Measurements from ENCODE around the gene MMEL1. TPM values are rescaled to one million over a fixed set of nuclear protein-coding genes. Genes with fewer than 3 reads are reported as not detected.
"Not testable (repeated sequence)": the region's sequence is repeated elsewhere in the genome, so short reads cannot be mapped to it uniquely, and the experiment has no call there.

The MMEL1 gene
- polyA plus RNA-seq, 1 donor, result 0.39 TPM

DNA sequence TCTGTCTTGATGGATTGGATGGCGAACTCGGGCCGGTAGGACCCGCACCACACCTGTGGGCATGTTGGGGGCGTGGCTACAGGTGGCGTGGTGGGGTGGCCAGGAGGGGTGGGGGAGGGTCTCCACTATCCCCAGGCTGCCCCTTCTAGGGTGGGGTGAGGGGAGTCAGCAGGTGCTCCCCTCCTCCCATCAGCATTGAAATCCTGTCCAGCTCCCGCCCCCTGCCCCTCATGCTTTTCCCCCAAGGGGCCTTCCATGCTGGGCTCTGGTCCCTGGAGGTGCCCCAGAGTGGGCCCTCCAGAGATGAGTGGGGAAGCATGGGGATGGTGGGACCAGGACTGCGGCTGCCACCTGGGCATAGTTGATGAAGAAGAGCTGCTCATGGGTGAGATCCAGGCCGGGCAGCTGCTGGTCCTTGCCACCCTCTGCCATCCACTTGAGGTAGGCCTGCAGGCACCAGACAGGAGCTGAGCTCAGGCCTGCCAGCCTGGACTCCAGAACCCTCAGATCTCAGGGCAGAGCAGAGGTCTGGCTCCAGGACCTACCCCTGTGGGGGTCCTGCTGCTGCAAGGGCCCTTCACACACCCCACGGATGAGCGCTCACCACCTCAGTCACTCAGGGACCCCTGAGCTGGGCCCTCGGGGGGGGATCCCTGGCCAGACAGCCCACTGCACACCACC, 41.1 kb downstream of the MMEL1 start:
- no peak for DNase-seq (ENCODE audit: low read depth)

DNA sequence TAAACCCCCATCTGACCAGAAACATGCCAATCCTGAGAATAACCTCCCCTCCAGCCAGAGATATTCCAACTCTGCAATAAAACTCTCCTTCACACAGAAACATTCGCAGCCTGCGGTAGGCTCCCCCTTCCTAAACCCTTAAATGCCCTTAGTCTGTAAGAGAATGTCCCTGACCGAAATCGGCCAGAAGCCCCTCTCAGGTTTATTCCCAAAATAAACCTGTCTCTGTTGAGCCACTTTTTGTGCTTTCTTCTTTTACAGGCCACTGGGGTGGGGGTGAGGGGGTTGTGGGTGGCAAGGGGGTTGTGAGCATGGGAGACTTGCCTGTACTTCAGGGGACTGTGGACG, 41.6 kb downstream of the MMEL1 start:
- no peak for DNase-seq (ENCODE audit: low read depth)

DNA sequence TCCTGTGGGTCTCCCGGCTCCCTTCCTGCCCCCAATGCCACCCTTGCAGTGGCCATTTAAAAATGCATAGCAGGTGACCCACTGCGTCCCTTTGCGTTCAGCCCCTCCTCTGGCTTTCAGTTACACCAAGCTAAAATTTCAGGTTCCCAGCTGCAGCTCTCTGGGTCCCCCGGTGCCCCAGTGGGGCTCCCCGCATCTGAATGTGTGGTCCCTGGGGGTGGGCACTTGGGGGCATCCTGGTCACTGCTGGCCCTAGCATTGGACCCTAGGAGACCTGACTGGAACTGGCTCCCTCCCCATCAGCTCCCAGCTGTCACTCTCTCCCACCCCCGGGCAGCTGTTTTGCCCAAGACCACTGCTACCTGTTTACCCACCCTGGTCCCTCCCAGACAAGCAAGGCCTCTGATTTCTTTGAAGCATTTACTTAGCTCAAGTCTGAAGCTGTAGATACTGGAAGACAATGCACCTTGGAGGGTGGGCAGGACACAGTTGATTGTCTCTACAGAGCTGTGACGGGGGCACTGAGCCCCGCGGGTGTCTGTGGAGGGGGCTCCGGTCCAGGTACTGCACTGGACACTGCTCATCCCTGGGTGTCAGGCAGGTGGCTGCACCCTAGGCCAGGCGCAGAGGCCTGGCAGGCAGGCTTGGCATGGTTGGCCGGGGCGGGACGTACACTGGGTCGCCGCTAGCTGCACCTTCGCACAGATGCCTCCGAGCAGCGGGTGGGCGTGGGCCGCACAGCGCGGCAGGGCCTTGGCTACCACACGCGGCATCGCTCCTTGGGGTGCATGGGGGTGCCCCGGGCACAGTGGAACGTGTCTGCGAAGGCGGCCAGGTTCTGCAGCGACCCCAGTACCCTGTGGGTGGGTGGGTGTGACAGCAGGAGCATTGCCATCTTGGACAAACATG, 42.3 kb downstream of the MMEL1 start:
- no peak for DNase-seq (ENCODE audit: low read depth)

DNA sequence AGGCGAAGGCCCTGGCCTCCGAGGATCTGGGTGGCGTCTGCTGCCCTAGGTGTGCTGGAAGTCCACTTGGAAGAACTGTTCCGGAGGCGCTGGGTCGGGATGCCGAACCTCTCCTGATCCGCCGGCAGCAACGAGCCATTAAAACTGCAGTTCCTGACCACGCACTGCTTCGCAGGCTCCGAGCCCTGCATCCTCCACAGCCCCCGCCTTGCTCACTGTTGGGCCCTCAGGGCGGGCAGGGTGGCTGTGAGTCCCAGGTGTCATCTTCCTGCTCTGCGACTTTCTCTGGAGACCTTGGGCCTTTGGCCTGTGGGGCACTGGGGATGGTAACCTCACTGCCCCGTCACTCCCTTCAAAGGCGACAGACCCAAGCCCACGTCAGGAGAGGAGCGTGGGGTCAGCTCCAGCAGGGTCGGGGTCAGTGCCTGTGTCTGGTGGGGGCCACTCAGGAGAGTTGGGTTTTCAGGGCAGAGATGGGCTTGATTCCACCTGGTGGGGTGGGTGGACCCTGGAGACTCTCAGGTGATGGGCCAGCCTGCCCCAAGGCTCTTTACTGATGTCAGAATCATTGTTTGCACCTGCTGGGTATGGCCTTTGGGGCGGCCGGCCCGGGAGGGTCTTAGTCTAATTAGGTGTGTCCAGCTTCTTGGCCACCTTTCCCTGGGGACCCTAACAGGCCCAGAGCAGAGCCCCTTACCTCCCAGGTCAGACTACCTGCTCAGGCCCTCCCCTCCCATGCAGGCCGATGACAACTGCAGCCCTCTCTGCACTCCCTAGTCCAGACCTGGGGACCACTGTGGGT, 43.2 kb downstream of the MMEL1 start:
- DNase-seq (ENCODE audit: low read depth), result no peak

DNA sequence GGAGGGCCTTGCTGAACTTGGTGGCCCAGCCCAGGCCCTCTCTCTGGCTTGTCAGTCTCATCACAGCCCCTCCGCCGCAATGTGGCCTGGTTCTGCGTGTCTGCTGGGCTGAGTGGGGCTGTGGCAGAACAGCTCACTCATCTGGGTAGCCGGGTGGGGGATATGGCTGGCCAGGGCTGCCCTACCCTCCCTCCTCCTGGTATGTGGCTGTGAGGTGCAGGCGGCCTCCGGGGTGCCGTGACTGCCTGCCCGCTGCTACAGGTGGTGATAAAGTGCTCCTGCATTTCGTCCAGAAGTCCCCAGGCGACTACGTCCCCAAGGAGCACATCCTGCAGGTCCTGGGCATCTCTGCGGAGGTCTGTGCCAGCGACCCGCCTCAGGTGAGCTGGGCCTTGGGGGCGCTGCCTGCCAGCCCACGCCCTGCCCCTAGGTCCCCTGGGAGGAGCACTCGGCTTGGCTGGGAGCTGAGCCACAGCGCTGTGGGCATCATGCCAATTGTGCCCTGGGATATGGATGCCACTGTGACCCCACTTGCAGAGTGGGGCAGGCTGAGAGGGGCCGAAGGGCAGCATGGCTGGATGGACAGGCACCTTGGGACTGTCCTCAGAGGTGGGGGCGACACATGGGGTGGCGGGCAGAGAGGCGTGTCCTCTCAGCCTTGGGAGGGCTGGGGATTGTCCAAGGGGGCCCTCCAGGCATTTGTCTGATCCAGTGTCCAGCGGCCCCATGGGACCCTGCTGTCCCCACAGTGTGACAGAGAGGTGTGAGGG, 44.0 kb downstream of the MMEL1 start:
- DNase-seq (ENCODE audit: low read depth), result no peak

DNA sequence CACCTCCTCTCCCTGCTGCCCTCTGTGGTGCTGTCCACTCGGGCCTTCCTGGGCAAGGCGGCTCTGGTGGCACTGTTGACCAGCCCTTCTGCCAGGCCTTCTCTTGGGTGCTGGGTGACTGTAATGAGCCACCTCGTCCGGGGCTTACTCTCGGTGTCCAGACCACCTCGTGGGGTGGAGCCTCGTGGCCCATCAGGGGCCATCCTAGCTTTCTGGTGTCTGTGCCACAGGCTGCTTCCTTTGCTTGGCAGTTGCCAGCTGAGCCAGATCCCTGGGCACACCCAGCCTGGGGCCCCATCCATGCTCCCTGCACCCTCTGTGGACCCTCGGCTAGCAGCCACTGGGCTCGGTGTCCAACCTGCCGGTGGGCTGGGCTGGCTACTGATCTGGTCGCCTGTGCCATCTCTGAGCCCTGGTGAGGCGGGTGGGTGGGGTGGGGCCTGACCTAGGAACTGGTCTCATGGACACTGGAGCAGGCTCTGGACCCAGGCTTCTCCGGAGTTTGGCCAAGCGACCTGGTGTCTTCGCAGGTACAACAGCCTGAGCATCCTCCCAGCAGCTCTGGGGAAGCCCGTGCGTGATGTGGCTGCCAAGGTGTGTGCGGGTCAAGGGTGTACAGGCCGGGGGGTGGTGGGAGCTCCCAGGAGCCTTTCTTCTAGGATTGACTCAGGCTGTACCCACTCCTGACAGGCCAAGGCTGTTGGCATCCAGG, 44.8 kb downstream of the MMEL1 start:
- DNase-seq (ENCODE audit: low read depth), result no peak

DNA sequence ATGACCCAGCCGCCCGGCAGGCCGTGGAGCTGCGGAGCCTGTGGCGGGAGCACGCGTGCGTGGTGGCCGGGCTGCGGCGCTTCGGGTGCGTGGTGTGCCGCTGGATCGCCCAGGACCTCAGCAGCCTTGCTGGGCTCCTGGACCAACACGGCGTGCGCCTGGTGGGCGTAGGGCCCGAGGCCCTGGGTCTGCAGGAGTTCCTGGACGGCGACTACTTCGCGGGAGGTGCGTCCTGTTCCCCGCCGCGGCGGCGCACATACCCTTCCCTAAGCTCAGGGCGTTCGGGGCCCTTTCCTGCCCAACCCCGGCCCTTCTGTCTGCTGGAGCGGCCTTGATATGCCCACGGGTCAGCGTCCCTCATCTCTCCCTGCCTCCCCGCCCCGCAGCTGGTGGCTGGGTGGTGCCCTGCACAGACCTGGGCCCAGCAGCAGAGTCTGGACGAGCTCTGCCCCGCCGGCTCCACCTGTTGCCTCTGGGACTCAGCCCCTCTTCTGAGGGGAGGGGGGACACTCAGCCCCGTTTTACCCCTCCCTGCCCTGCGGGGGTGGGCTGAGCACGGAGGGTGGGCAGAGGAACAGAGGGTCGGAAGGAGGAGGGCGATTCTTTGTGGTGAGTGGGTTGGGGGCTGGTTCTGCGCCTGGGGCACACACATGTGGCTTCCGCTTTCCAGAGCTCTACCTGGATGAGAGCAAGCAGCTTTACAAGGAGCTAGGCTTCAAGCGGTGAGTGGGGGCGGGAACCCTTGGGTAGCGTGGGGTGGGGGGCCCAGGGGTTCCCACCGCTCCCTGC, 45.6 kb downstream of the MMEL1 start:
- no peak for DNase-seq (ENCODE audit: low read depth)

DNA sequence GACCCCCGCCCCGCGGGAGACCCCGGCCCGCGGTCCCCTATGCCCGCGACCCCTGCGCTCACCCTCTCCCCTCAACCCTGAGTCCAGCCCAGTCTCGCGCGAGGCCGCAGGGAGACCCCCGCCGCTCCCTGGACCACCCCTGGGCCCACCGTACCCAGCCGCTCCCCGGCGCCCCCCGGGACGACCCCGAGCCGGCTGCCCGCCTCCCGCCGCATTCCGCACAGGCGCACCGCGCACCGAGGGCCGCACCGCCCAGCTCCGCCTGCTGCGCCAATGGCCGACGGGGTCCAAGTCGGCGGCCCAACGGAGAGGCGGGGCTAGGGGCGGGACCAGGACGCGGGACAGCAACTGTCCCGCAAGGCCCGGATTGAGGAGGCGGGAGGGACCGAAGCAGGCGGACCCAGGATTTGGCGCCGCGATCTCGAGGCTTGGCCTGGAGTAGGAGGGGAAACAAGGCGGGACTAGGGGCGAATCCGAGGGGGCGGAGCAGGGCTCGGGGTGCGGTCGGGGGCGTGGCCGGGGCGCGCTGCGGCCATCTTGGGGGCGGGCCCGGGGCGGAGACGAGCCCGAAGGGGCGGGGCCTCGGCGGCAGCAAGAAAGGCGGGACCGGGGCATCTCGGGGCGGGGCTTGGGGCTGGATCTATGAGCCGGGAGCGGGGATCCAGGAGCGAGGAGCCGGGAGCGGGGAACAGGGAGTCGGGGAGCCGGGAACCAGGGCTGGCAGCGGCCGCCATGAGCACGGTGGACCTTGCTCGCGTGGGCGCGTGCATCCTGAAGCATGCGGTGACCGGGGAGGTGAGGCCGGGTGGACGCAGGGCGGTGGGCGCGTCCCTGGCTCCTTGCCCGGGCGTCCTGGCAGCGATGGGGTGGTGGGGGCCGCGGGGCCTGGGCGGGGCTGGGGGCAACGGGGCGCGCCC, 46.4 kb downstream of the MMEL1 start, which contains the start of gene PRXL2B:
PRXL2B (plus strand) TSS at position 624 of the 917 bp plus-strand sequence; CDS start at position 733, 109 bp downstream.
- DNase-seq (ENCODE audit: low read depth), result peak; percentile 93

DNA sequence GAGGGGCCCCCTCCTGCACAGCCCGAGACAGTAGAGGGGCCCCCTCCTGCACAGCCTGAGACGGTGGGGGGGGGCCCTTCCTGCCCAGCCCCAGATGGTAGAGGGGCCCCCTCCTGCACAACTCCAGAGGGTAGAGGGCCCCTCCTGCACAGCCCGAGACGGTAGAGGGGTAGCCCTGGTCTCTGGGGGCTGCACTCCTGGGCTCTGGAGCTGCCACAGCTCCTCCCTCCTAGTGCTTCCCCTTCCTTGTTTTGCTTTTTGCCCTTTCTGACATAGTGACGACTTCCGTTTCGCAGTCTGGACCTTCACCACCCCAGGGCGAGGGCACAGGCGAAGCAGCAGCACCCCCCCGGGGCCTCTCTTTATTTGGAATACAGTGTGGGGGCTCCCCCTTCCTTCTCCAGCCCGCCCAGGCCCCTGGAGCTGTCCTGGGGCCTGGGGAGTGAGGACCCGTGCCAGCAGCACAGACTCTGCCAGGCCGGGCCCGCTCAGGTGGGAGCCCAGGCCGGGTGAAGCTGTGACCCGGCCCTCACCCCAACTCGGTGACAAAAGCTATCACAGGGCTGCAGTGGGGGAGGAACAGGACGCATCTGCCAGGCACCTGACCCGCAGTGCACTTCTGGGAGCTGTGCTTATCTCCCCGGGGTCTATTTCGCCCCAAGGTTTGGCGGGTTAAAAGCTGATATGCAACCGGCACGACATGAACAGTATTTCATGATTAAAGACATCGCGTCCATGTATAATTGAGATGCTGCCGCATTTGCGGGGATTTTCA, 47.3 kb downstream of the MMEL1 start:
- DNase-seq (ENCODE audit: low read depth), result no peak

DNA sequence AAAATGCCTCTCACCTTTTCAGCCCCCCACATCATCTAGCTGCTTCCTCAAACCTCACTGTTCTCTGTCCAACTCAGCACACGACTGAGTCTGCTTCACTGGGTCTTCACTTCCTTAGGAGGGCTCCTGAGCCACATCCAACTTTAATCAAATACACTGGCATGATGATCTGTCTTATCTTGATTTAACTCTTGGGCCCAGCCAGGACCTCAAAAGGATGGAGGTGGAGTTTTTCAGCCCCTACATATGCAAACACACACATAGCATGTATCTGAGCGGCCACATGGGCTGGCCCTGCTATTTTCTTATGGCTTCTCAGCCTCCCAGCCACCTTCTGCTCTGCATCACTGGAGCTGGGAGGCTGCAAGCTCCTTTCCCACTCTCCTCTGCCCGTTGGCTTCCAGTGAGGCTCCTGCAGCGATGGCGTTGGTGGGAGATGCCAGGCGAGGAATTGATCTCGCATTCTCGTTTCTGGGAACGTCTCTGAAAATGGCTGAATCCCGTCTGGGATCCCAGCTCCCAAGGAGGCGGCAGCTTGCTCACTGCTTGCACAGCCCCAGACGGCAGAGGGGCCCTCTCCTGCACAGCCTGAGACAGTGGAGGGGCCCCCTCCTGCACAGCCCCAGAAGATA, 48.0 kb downstream of the MMEL1 start:
- DNase-seq (ENCODE audit: low read depth), result no peak

DNA sequence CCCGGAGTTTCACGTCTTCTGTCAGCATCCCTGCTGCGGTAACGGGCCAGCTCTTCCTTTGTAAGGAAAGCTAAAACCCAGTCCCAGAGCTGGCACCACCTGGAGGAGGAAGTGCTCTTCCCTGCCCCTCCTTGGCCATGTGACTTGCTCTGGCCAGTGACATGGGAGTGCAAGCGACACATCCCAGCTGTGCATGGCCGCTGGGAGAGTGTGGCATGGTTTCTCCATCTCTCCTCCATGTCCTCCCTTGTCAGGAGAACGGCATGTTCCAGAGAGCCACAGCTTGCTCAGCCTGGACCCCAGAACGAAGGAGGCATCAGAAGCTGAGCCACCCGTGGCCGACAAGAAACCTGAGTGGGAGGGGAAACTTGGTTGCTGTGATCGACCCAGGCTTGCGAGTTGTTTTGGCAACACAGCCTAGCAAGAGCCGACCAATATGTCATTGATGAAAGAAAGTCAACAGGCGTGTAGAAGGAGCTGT, 48.9 kb downstream of the MMEL1 start:
- DNase-seq (ENCODE audit: low read depth), result no peak

DNA sequence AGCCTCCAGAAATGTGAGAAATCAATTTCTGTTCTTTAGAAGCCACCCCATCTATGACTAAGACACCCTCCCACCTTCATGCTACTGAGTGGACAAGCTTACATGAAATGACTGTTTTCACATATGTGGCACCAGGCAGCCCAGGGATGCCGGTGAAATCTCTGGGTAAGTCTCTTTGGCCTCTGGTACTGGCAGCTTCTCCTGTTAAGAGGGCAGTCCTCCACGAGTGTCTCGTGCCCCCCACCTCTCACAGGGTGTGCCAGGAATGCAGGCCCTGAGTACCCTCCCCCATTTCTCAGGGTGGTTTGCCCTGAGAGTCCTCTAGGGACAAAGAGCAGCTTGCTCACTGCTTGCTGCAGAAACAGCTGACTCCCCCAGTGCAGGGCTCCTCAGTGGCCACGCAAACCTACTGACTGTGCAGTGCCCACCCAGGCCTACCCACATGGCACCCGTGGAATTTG, 49.5 kb downstream of the MMEL1 start:
- no peak for DNase-seq (ENCODE audit: low read depth)

DNA sequence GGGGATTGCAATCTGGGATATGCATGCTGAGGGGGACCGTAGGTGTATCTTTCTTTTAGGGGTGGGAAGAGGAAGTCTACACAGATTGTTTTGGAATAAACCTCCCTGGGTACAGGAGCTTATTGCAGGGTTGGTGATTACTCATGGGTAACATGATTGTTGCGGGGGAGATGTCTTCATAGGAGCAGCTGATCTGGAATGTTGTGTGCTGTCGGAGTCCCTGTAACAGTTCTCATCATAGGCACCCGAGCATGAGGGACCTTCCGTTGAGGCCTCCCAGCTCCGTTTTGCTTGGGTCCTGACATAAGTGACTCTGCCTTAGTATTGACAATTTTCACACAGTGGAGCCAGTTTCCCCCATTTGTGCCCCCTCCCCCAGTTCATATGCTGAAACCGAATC, 50.4 kb downstream of the MMEL1 start:
- no peak for DNase-seq (ENCODE audit: low read depth)

DNA sequence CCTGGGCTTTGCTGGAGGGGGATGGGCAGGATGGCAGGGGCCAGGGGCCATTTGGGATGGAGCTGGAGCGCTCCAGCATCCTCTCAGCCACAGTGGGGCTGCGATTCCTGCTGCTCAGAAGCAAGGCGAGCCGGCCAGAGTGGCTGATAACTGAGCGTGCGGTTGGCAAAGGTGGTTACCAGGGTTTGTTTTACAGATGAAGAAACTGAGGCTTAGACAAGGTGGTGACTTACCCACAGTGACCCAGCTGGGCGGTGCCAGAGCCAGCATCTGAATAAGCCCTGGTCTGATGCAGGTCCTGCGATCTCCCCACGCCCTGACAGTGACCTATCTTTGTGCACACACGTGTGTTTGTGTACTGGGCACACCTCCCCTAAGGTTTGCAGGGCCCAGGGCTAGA, 52.1 kb downstream of the MMEL1 start:
- no peak for DNase-seq (ENCODE audit: low read depth)

DNA sequence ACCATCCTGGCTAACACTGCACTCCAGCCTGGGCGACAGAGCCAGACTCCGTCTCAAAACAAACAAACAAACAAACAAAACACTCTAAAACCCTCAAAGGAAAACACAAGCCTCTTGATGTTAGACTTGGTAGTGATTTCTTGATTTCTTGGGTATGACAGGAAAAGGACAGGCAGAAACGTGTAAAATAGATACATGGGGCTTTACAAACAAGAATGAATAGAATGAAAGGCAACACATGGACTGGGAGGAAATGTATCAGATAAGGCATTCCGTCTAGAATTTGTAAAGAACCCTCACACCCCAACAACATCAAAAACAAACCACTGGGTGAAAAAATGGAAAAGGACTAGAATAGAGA, 54.1 kb downstream of the MMEL1 start:
- no peak for DNase-seq (ENCODE audit: low read depth)

DNA sequence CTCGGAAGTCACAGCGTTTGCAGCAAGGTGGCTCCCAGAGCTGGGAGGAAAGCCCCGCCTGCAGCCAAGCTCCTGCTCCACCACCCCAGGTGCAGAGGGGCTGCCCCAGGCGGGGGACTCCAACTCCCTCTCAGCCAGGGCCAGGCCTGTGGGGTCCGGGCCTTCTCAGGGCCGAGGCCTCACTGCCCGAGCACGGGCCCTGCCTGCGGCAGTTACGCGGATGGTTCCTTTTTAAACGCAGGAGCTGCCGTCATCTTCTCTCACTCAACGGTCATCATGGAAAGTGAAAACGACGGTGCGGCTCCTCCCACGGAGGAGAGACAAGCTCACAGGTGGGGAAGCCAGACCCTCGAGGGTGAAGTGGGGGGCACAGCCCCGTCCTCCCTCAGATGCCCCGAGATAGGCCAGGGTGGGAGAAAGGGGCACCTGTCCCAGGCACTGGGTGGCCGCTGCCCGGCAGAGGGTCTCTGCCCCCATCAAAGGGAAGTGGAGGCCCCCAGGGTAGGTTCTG, 55.2 kb downstream of the MMEL1 start:
- DNase-seq (ENCODE audit: low read depth), result not testable (repeated sequence)

Measured in forelimb muscle (tissue), 1 donor.